ENCODE data around the gene ZFP69B. TPM values are rescaled to one million over a fixed set of nuclear protein-coding genes. Genes with fewer than 3 reads are reported as not detected.

The ZFP69B gene
- total RNA-seq, 2 donors from 2014 or later = 1.4 to 1.9 TPM

Other genes with a start within 250 kb of the ZFP69B start
- gene TMCO2, start 202.5 kb upstream of the ZFP69B start, total RNA-seq = not detected
- gene ZMPSTE24, start 192.2 kb upstream of the ZFP69B start, total RNA-seq = 10 to 100 TPM; 49.7 to 62.8 TPM
- 1 to 10 TPM; 4.0 to 6.5 TPM for gene COL9A2, start 133.2 kb upstream of the ZFP69B start, total RNA-seq
- gene SMAP2, start 76.7 kb upstream of the ZFP69B start, total RNA-seq = 10 to 100 TPM; 25.9 to 31.5 TPM
- 1 to 10 TPM; 2.1 to 2.7 TPM for gene ZFP69, start 26.8 kb downstream of the ZFP69B start, total RNA-seq
- gene EXO5, start 58.3 kb downstream of the ZFP69B start, total RNA-seq = 1 to 10 TPM; 5.5 to 8.7 TPM
- gene ZNF684, start 81.2 kb downstream of the ZFP69B start, total RNA-seq = 1 to 10 TPM; 4.6 to 4.9 TPM
- gene RIMS3, start 215.2 kb downstream of the ZFP69B start, total RNA-seq = 1 to 10 TPM; 7.0 to 9.5 TPM
- gene NFYC, start 241.2 kb downstream of the ZFP69B start, total RNA-seq = 10 to 100 TPM; 46.9 to 62.2 TPM